OCI-LY3 (cell line): Measurements from ENCODE around the gene TMEM127.

Experiments used
- H2AFZ ChIP-seq: fragments of 200-600, 300-600 bp; shearing (Covaris generic); 2 replicates; pipeline ENCODE4 v1.6.0; 2014; ENCODE audit warnings: antibody characterized with exemption, low read depth, low read length
- H3K27ac ChIP-seq: fragments of 200-600, 300-600 bp; sonication (generic); 2 replicates; pipeline ENCODE4 v1.5.1; 2014; ENCODE audit warnings: mild to moderate bottlenecking, low read length, moderate library complexity, mixed read lengths
- H3K27me3 ChIP-seq: fragments of 200-600, 300-600 bp; sonication (generic); 2 replicates; pipeline ENCODE4 v1.6.1; 2014; ENCODE audit warnings: low read depth, low read length, mixed read lengths
- H3K36me3 ChIP-seq: fragments of 200-600, 300-600 bp; sonication (generic); replicated peaks from 2 replicates; pipeline ENCODE3; 2014; ENCODE audit warnings: low read depth, low read length, mixed read lengths
- H3K4me1 ChIP-seq: fragments of 300-600, 200-600 bp; sonication (generic); 2 replicates; pipeline ENCODE4 v1.6.1; 2014; ENCODE audit warnings: low read length, mixed read lengths
- H3K4me2 ChIP-seq: fragments of 200-600, 300-600 bp; sonication (generic); 2 replicates; pipeline ENCODE4 v1.6.1; 2014; ENCODE audit warnings: low read length, mixed read lengths
- H3K4me3 ChIP-seq: fragments of 300-600, 200-600 bp; sonication (generic); 2 replicates; pipeline ENCODE4 v1.5.1; 2014; ENCODE audit warnings: antibody characterized with exemption, mild to moderate bottlenecking, low read length, moderate library complexity
- H3K79me2 ChIP-seq: fragments of 300-600, 200-600 bp; shearing (Covaris generic); 2 replicates; pipeline ENCODE4 v1.6.1; 2014; ENCODE audit warnings: mild to moderate bottlenecking, low read length, mixed read lengths
- H3K9ac ChIP-seq: fragments of 300-600, 200-600 bp; shearing (Covaris generic); 2 replicates; pipeline ENCODE4 v1.6.0; 2014; ENCODE audit warnings: mild to moderate bottlenecking, low read length, moderate library complexity
- H3K9me3 ChIP-seq: fragments of 200-600, 300-600 bp; shearing (Covaris generic); 2 replicates; pipeline ENCODE4 v1.6.1; 2014; ENCODE audit warnings: low read length, mixed read lengths; ENCODE audit not compliant: insufficient read depth
- H4K20me1 ChIP-seq: fragments of 200-600, 300-600 bp; sonication (generic); 2 replicates; pipeline ENCODE4 v1.6.1; 2016; ENCODE audit warnings: low read length, mixed read lengths; ENCODE audit not compliant: insufficient read depth
- CTCF ChIP-seq: fragments of 200-600, 300-600 bp; sonication (generic); IDR thresholded peaks from 2 replicates; pipeline ENCODE4 v1.5.1; 2014; ENCODE audit warnings: antibody characterized with exemption, low read length, low read depth
- EZH2phosphoT487 ChIP-seq: fragments of 200-600 bp; shearing (Covaris generic); IDR thresholded peaks from 2 replicates; pipeline ENCODE4 v1.6.1; 2018; ENCODE audit warnings: antibody characterized with exemption, mixed run types, low read depth

Gene TMEM127

GRCh38 chr2:96204836-96205624, 60.8 kb downstream of the TMEM127 start:
- H3K4me3 ChIP-seq = no peak overlapping the region
- H3K27me3 ChIP-seq = no peaks in the 10 kb centered on the region
- no peak overlapping the region for H3K9ac ChIP-seq
- H3K4me2 ChIP-seq = peak overlapping the region; percentile 19
- H4K20me1 ChIP-seq = peaks cover 74% of the 10 kb centered on the region
- TF ChIP-seq CTCF (no peak), EZH2phosphoT487 (no peak)
- peaks cover 61% of the 10 kb centered on the region for H3K4me1 ChIP-seq
- H3K79me2 ChIP-seq = peaks cover 95% of the 10 kb centered on the region
- no peak overlapping the region for H2AFZ ChIP-seq
- peaks cover 11% of the 10 kb centered on the region for H3K36me3 ChIP-seq
- no peak overlapping the region for H3K27ac ChIP-seq
- no peaks in the 10 kb centered on the region for H3K9me3 ChIP-seq

GRCh38 chr2:96203130-96204028, 62.4 kb downstream of the TMEM127 start:
- Histone ChIP-seq H3K9me3 (no peaks in the 10 kb centered on the region), H4K20me1 (peaks cover 90% of the 10 kb centered on the region), H3K27ac (no peak overlapping the region), H3K4me3 (peak overlapping the region; percentile 51), H3K36me3 (peaks cover 19% of the 10 kb centered on the region), H3K4me1 (peaks cover 71% of the 10 kb centered on the region), H3K27me3 (no peaks in the 10 kb centered on the region), H2AFZ (no peak overlapping the region), H3K4me2 (peak overlapping the region; percentile 60), H3K79me2 (peaks cover 100% of the 10 kb centered on the region), H3K9ac (no peak overlapping the region)
- no peak for TF ChIP-seq EZH2phosphoT487
- TF ChIP-seq CTCF = no peak

GRCh38 chr2:96202152-96202854, 63.5 kb downstream of the TMEM127 start:
- H3K27me3 ChIP-seq = no peaks in the 10 kb centered on the region
- H3K9ac ChIP-seq = no peak overlapping the region
- H3K36me3 ChIP-seq = peaks cover 19% of the 10 kb centered on the region
- no peak overlapping the region for H3K27ac ChIP-seq
- no peak overlapping the region for H2AFZ ChIP-seq
- H4K20me1 ChIP-seq = peaks cover 94% of the 10 kb centered on the region
- H3K4me3 ChIP-seq = no peak overlapping the region
- H3K4me1 ChIP-seq = peaks cover 70% of the 10 kb centered on the region
- no peak overlapping the region for H3K4me2 ChIP-seq
- H3K79me2 ChIP-seq = peaks cover 100% of the 10 kb centered on the region
- TF ChIP-seq CTCF (no peak), EZH2phosphoT487 (no peak)
- no peaks in the 10 kb centered on the region for H3K9me3 ChIP-seq
